Measurements from ENCODE around the gene TRIP12.
"Not testable (repeated sequence)": the region's sequence is repeated elsewhere in the genome, so short reads cannot be mapped to it uniquely, and the experiment has no call there.

DNA sequence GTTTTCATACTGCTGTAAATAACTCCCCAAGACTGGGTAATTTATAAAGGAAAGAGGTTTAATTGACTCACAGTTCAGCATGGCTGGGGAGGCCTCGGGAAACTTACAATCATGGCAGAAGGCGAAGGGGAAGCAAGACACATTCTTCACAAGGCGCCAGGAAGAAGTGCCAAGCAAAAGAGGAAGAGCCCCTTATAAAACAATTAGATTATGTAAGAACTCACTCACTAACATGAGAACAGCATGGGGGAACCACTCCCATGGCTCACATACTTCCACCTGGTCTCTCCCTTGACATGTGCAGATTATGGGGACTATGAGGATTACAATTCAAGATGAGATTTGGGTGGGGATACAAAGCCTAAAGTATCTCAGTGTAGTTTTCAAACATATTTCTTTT lies 198.6 kb downstream of the TRIP12 start:
- not testable (repeated sequence) for TF ChIP-seq EZH2 (optimal IDR thresholded peaks at IDR 0.05; ENCODE audit: low read depth, low read length)
- TF ChIP-seq, protein P1, sequence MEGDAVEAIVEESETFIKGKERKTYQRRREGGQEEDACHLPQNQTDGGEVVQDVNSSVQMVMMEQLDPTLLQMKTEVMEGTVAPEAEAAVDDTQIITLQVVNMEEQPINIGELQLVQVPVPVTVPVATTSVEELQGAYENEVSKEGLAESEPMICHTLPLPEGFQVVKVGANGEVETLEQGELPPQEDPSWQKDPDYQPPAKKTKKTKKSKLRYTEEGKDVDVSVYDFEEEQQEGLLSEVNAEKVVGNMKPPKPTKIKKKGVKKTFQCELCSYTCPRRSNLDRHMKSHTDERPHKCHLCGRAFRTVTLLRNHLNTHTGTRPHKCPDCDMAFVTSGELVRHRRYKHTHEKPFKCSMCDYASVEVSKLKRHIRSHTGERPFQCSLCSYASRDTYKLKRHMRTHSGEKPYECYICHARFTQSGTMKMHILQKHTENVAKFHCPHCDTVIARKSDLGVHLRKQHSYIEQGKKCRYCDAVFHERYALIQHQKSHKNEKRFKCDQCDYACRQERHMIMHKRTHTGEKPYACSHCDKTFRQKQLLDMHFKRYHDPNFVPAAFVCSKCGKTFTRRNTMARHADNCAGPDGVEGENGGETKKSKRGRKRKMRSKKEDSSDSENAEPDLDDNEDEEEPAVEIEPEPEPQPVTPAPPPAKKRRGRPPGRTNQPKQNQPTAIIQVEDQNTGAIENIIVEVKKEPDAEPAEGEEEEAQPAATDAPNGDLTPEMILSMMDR (IDR thresholded peaks at IDR 0.05; ENCODE audit: low read length) = not testable (repeated sequence)

Measured in MM.1S (cell line).